Immature natural killer cell (primary cell): Measurements from ENCODE around the gene NDOR1. TPM values are rescaled to one million over a fixed set of nuclear protein-coding genes. Genes with fewer than 3 reads are reported as not detected.
A peak's percentile ranks its signal among the peaks of the same experiment; 100 is the strongest.

Experiments used
- DNase-seq, 3 donors: peaks; one replicate each; pipeline ENCODE4 v3.0.0; 2022; ENCODE audit warnings: mixed read lengths in 1 of 3
- H3K27ac Mint-ChIP-seq, 6 donors: one replicate each; pipeline ENCODE4 v1.8.0; 2020; ENCODE audit warnings: mixed read lengths in 6 of 6, mild to moderate bottlenecking in 5 of 6, inconsistent platforms in 4 of 6, moderate library complexity in 3 of 6
- H3K27me3 Mint-ChIP-seq, 3 donors: one replicate each; pipeline ENCODE4 v1.8.0; 2020 to 2021; ENCODE audit warnings: low read depth in 3 of 3, mild to moderate bottlenecking in 3 of 3, mixed read lengths in 3 of 3, moderate library complexity in 3 of 3, inconsistent platforms in 1 of 3
- H3K36me3 Mint-ChIP-seq, 3 donors: one replicate each; pipeline ENCODE4 v1.8.0; 2020; ENCODE audit warnings: mixed read lengths in 3 of 3, inconsistent platforms in 2 of 3, mild to moderate bottlenecking in 2 of 3
- H3K4me1 Mint-ChIP-seq, 2 donors: one replicate each; pipeline ENCODE4 v1.8.0; 2020; ENCODE audit warnings: inconsistent platforms in 2 of 2, mild to moderate bottlenecking in 2 of 2, mixed read lengths in 2 of 2, moderate library complexity in 1 of 2
- H3K4me3 Mint-ChIP-seq, 5 donors: one replicate each; pipeline ENCODE4 v1.8.0; 2020; ENCODE audit warnings: mild to moderate bottlenecking in 5 of 5, mixed read lengths in 5 of 5, inconsistent platforms in 3 of 5, moderate library complexity in 3 of 5
- H3K9me3 Mint-ChIP-seq, 6 donors: one replicate each; pipeline ENCODE4 v1.8.0; 2020; ENCODE audit warnings: mild to moderate bottlenecking in 6 of 6, mixed read lengths in 6 of 6, inconsistent platforms in 4 of 6, moderate library complexity in 3 of 6
- polyA plus RNA-seq, 3 donors: library from polyadenylated mRNA; unstranded; fragments of 300-500 nt; fragmentation: Illumina TruSeq; gene quantifications; one replicate each; pipeline ENCODE4 v1.2.3, GENCODE V29; 2021

NDOR1 gene
- polyA plus RNA-seq: 10 to 100 TPM in 1 of 3 donors, 1 to 10 TPM in 2; 1.7 to 10.3 (median 4.2) TPM

DNA sequence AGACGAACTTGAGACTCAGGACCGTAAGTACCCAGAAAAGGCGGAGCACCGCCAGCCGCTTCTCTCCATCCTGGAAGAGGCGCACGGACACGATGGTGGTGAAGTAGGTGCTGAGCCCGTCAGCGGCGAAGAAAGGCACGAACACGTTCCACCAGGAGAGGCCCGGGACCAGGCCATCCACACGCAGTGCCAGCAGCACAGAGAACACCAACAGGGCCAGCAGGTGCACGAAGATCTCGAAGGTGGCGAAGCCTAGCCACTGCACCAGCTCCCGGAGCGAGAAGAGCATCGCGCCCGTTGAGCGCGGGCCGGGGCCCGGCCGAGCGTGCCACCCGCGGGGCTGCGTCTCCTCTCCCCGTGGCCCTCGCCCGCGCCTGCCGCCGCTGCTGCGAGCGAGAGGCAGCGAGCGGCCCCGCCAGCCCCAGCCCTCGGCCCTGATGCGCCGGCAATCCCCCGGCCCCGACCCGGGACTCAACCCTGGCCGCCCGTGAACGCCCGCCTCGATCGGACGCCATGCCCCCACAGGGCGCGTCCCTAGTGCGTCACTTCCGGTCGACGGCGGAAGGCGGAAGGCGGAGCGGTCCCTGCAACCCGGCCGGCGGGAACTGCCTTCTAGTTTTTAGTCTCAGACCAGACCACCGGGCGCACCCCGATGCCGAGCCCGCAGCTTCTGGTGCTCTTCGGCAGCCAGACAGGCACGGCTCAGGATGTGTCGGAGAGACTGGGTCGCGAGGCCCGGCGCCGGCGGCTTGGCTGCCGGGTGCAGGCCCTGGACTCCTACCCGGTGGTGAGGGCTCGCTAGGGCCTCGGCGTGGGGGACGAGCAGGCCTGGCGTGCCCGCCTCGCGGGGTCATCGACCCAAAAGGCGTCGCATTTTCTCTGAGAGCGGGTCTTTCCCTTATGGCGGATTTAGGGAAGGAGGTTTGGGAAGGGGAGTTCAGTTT is at the start of gene NDOR1, which contains the start of gene TMEM203:
NDOR1 (plus strand) TSS at position 575 of the 944 bp plus-strand sequence; CDS start at position 653, 78 bp downstream.
TMEM203 (minus strand) TSS at position 523 of the 944 bp plus-strand sequence; CDS start at position 289, 234 bp downstream.
- H3K9me3 Mint-ChIP-seq: no peaks in the 10 kb centered on the region
- H3K4me3 Mint-ChIP-seq: peak within 1 kb of the TSS; percentile 90 to 91 (median 91)
- H3K27me3 Mint-ChIP-seq: peaks cover 0 to 4% (median 2%) of the 10 kb centered on the region in 3 donors
- H3K4me1 Mint-ChIP-seq: peaks cover 43 to 46% of the 10 kb centered on the region in 2 donors
- peak; percentile 91 to 92 (median 91) for DNase-seq
- H3K27ac Mint-ChIP-seq: peak within 1 kb of the TSS; percentile 86 to 96 (median 95)
- no peaks in the 10 kb centered on the region for H3K36me3 Mint-ChIP-seq

GRCh38 chr9:137156567-137157375 is 48.7 kb upstream of the NDOR1 start:
- peak; percentile 32 to 40 (median 37) for DNase-seq
- peaks cover 5 to 12% of the 10 kb centered on the region in 2 donors for H3K4me1 Mint-ChIP-seq
- H3K27ac Mint-ChIP-seq: no peak overlapping the region
- H3K9me3 Mint-ChIP-seq: no peaks in the 10 kb centered on the region
- peaks cover 7 to 24% (median 11%) of the 10 kb centered on the region in 3 donors for H3K27me3 Mint-ChIP-seq
- peak overlapping the region; percentile 18 to 66 (median 50) for H3K4me3 Mint-ChIP-seq
- no peaks in the 10 kb centered on the region for H3K36me3 Mint-ChIP-seq

- Mint-ChIP-seq H3K9me3 (no peaks in the 10 kb centered on the region), H3K27me3 (peaks cover 10 to 24% (median 13%) of the 10 kb centered on the region in 3 donors), H3K36me3 (no peaks in the 10 kb centered on the region), H3K4me1 (peaks cover 5 to 12% of the 10 kb centered on the region in 2 donors), H3K27ac (peak overlapping the region in 1 of 6 donors; percentile 40), H3K4me3 (peak overlapping the region in 3 of 5 donors; percentile 24 to 46 (median 39))
- DNase-seq: no peak
These were observed 47.7 kb upstream of the NDOR1 start for GRCh38 chr9:137157618-137158415.

- Mint-ChIP-seq H3K27ac (no peak overlapping the region), H3K4me3 (no peak overlapping the region), H3K9me3 (no peaks in the 10 kb centered on the region), H3K4me1 (peaks cover 5 to 12% of the 10 kb centered on the region in 2 donors), H3K27me3 (peaks cover 10 to 29% (median 13%) of the 10 kb centered on the region in 3 donors), H3K36me3 (no peaks in the 10 kb centered on the region)
- no peak for DNase-seq
These were observed 46.9 kb upstream of the NDOR1 start for GRCh38 chr9:137158625-137159024.

- Mint-ChIP-seq H3K4me1 (peaks cover 5 to 12% of the 10 kb centered on the region in 2 donors), H3K9me3 (no peaks in the 10 kb centered on the region), H3K27me3 (peaks cover 10 to 29% (median 13%) of the 10 kb centered on the region in 3 donors), H3K4me3 (peak overlapping the region in 2 of 5 donors; percentile 3 to 18), H3K27ac (peak overlapping the region in 1 of 6 donors; percentile 43), H3K36me3 (no peaks in the 10 kb centered on the region)
- DNase-seq: no peak
These were observed 46.1 kb upstream of the NDOR1 start for GRCh38 chr9:137159105-137160053.

DNA sequence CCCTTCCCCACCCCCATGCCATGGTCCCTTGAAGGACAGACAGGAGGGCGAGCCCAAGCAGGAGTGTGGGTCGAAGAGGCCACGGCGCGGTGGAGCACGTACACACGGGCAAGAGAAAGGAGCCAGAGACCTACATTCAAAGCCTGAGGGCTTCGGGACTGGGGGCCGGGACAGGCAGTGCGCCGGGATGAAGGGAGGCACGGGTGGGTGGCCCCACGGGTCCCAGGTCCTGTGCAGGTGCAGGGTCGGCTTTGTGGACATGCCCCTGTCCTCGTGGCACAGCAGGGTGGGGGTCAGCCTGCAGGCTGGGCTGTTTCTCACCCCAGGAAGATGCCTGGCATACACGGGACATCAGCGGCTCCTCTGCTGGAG is 45.5 kb upstream of the NDOR1 start:
- peaks cover 11 to 30% (median 16%) of the 10 kb centered on the region in 3 donors for H3K27me3 Mint-ChIP-seq
- no peaks in the 10 kb centered on the region for H3K36me3 Mint-ChIP-seq
- H3K27ac Mint-ChIP-seq: no peak overlapping the region
- DNase-seq: no peak
- peaks cover 5 to 12% of the 10 kb centered on the region in 2 donors for H3K4me1 Mint-ChIP-seq
- no peak overlapping the region for H3K4me3 Mint-ChIP-seq
- no peaks in the 10 kb centered on the region for H3K9me3 Mint-ChIP-seq

- Mint-ChIP-seq H3K4me3 (no peak overlapping the region), H3K27ac (no peak overlapping the region), H3K27me3 (peaks cover 14 to 33% (median 20%) of the 10 kb centered on the region in 3 donors), H3K36me3 (no peaks in the 10 kb centered on the region), H3K9me3 (no peaks in the 10 kb centered on the region), H3K4me1 (peaks cover 5 to 12% of the 10 kb centered on the region in 2 donors)
- DNase-seq: no peak
These were observed 44.6 kb upstream of the NDOR1 start for GRCh38 chr9:137160716-137161557.

DNA sequence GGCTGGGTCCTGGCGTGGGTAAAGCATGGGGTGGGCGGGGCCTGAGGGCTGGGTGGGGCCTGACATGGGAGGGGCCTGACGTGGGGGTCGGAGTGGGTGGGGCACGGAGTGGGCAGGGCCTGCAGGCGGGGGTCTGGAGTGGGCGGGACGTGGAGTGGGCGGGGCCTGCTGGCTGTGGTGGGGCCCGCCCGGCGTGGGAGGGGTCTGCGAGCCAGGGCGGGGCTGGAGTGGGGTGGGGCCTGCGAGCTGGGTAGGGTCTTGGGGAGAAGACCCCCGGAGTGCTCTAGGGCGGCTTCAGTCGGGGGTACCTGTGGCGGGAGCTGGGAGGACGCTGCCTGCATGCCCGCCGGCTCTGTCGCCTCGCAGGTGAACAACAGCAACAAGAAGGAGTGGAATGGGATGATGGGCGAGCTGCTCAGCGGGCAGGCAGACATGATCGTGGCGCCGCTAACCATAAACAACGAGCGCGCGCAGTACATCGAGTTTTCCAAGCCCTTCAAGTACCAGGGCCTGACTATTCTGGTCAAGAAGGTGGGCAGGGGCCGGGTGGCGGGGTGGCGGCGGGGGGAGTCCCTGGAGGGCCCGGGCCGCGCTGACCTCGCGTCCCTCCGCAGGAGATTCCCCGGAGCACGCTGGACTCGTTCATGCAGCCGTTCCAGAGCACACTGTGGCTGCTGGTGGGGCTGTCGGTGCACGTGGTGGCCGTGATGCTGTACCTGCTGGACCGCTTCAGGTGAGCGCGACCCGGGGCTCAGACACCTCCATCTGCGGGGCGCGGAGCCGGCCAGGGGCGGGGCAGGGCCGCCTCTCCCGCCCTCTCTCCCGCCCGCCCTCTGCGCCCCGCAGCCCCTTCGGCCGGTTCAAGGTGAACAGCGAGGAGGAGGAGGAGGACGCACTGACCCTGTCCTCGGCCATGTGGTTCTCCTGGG is 43.7 kb upstream of the NDOR1 start:
- Mint-ChIP-seq H3K9me3 (no peaks in the 10 kb centered on the region), H3K36me3 (no peaks in the 10 kb centered on the region), H3K27me3 (peaks cover 12 to 39% (median 18%) of the 10 kb centered on the region in 3 donors), H3K4me1 (peaks cover 5 to 9% of the 10 kb centered on the region in 2 donors), H3K27ac (no peak overlapping the region), H3K4me3 (no peak overlapping the region)
- DNase-seq: no peak

- Mint-ChIP-seq H3K4me3 (peak overlapping the region in 1 of 5 donors; percentile 24), H3K4me1 (peaks cover 4 to 5% of the 10 kb centered on the region in 2 donors), H3K27ac (no peak overlapping the region), H3K27me3 (peaks cover 12 to 34% (median 21%) of the 10 kb centered on the region in 3 donors), H3K36me3 (no peaks in the 10 kb centered on the region), H3K9me3 (no peaks in the 10 kb centered on the region)
- no peak for DNase-seq
These were observed 42.8 kb upstream of the NDOR1 start for GRCh38 chr9:137162505-137163364.

DNA sequence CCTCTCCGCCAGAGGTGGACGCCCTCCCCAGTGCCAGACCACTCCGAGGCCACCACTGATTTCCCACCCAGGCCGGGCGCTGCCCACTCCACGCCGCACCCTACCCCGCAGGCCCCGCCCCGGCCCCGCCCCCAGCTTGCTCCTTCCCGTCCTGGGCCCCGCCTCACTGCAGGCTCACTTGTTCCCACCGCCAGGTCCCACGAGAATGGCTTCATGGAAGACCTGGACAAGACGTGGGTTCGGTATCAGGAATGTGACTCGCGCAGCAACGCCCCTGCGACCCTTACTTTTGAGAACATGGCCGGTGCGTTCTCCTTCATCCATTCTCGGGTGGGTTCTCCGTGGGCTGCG is 42.2 kb upstream of the NDOR1 start:
- DNase-seq: no peak
- H3K27ac Mint-ChIP-seq: no peak overlapping the region
- H3K4me1 Mint-ChIP-seq: peaks cover 1% of the 10 kb centered on the region in 2 donors
- no peak overlapping the region for H3K4me3 Mint-ChIP-seq
- H3K36me3 Mint-ChIP-seq: no peaks in the 10 kb centered on the region
- H3K27me3 Mint-ChIP-seq: peaks cover 11 to 29% (median 21%) of the 10 kb centered on the region in 3 donors
- H3K9me3 Mint-ChIP-seq: no peaks in the 10 kb centered on the region
